A673 (cell line): ENCODE data around the gene CEP112. TPM values are rescaled to one million over a fixed set of nuclear protein-coding genes. Genes with fewer than 3 reads are reported as not detected.

Experiments used
- BruUV-seq: library from RNA; stranded (reverse); fragments of 400-500 nt; replicated peaks from 2 replicates; lab custom pipeline; 2021; lab: Mats Ljungman, UMichigan
- CTCF ChIA-PET: fragments of 300-600 bp; sonication (Branson Sonifier 250); formaldehyde crosslinking; loops from one replicate; lab custom pipeline; 2022; ENCODE audit warnings: antibody characterized with exemption; lab: Charles Lee
- POLR2A ChIA-PET: fragments of 300-600 bp; sonication (Branson Sonifier 250); formaldehyde crosslinking; loops from one replicate; lab custom pipeline; 2022; ENCODE audit warnings: antibody characterized with exemption; ENCODE audit not compliant: low non-redundant PET; lab: Charles Lee
- DNase-seq: peaks from one replicate; pipeline ENCODE4 v3.0.0-alpha.2; 2015; ENCODE audit warnings: low spot score
- H3K27ac ChIP-seq: fragments of 200-600 bp; sonication (generic); 2 replicates; pipeline ENCODE4 v1.5.1; 2016; ENCODE audit warnings: mixed run types, low read depth, mild to moderate bottlenecking, mixed read lengths, antibody characterized with exemption, low read length; ENCODE audit not compliant: poor library complexity, severe bottlenecking
- H3K27me3 ChIP-seq: fragments of 200-600 bp; sonication (generic); replicated peaks from 2 replicates; pipeline ENCODE4 v1.6.1; 2017; ENCODE audit warnings: mixed run types, low read depth, mild to moderate bottlenecking, mixed read lengths, antibody characterized with exemption, low read length; ENCODE audit not compliant: insufficient read depth, poor library complexity
- H3K36me3 ChIP-seq: fragments of 200-600 bp; sonication (generic); 2 replicates; pipeline ENCODE4 v1.6.1; 2016; ENCODE audit warnings: mixed run types, mild to moderate bottlenecking, mixed read lengths, antibody characterized with exemption, low read length; ENCODE audit not compliant: insufficient read depth, poor library complexity, severe bottlenecking
- H3K4me1 ChIP-seq: fragments of 200-600 bp; sonication (generic); 2 replicates; pipeline ENCODE4 v1.6.1; 2017; ENCODE audit warnings: mixed run types, mild to moderate bottlenecking, mixed read lengths, antibody characterized with exemption, low read length; ENCODE audit not compliant: insufficient read depth, poor library complexity, severe bottlenecking
- H3K4me3 ChIP-seq: fragments of 200-600 bp; sonication (generic); 2 replicates; pipeline ENCODE4 v1.5.1; 2016; ENCODE audit warnings: low read depth, mixed run types, mild to moderate bottlenecking, mixed read lengths, low read length; ENCODE audit not compliant: poor library complexity, severe bottlenecking
- H3K9me3 ChIP-seq: fragments of 200-600 bp; sonication (generic); 2 replicates; pipeline ENCODE4 v1.6.1; 2016; ENCODE audit warnings: mixed run types, low read depth, mild to moderate bottlenecking, mixed read lengths, antibody characterized with exemption, low read length; ENCODE audit not compliant: poor library complexity, severe bottlenecking
- CTCF ChIP-seq: fragments of 300-800, 200-600 bp; sonication (generic); conservative IDR thresholded peaks from 2 replicates; pipeline ENCODE4 v1.5.1; 2017; ENCODE audit warnings: low read depth, mild to moderate bottlenecking, antibody characterized with exemption, low read length, moderate library complexity, mixed read lengths
- EZH2 ChIP-seq: fragments of 200-600 bp; sonication (generic); IDR thresholded peaks from 2 replicates; pipeline ENCODE4 v1.6.1; 2017; ENCODE audit warnings: borderline replicate concordance, low read depth, mild to moderate bottlenecking, mixed read lengths, antibody characterized with exemption, low read length; ENCODE audit not compliant: poor library complexity, severe bottlenecking
- intact Hi-C: fragments of 100-400 bp; cut with micrococcal nuclease; formaldehyde crosslinking; loops from one replicate; pipeline ENCODE4 v1.10.0; 2022; ENCODE audit not compliant: unreplicated experiment
- total RNA-seq: library from RNA; stranded (reverse); gene quantifications from 2 replicates; pipeline ENCODE4 v1.2.3, GENCODE V29; 2021

Gene CEP112
- total RNA-seq, 1 experiment from 2014 or later, result 27.2 TPM

DNA sequence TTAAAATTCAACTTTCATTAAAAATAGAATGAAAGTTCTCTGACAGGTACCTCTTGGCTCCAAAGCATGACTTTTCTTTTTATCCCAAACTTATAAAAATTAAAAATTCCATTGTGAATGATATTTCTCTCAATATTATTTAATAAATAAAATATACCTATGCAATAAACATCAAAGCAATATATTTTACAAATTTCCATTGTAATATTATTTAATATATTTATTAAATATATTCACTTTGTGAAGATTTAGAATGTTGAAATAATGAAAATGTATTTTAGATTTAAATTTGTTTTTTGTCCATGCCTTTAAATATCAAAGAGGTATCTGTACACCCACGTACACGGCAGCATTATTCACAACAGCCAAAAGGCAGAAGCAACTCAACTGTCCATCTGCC lies 147.8 kb downstream of the CEP112 start:
- BruUV-seq, result no TSS peak
- Histone ChIP-seq H3K9me3 (no peaks in the 10 kb centered on the region), H3K4me3 (no peak overlapping the region), H3K4me1 (no peaks in the 10 kb centered on the region), H3K27ac (no peak overlapping the region), H3K27me3 (no peaks in the 10 kb centered on the region), H3K36me3 (no peaks in the 10 kb centered on the region)
- no peak for TF ChIP-seq EZH2
- TF ChIP-seq CTCF, result no peak
- intact Hi-C loops, result no loop called here
- no peak for DNase-seq
- POLR2A ChIA-PET, result no interaction called here
- CTCF ChIA-PET, result no interaction called here

DNA sequence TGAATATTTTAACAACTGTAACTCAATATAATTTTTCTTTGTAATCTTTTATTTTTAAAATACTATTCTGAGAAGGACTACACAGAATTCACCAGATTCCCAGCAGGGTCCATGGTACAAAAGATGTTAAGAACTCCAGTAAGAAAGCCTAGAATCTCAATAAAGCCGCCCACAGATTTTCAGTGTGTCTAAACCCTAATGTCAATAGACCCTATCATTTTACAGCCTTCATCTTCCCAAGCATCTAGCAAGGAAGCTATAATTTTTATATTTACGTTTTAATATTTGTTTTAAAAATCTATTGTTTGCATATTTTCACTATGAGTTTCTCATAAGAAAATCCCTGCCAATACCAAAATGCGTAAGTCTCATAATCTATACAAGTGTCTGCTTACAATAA lies 148.5 kb downstream of the CEP112 start:
- Histone ChIP-seq H3K4me1 (no peaks in the 10 kb centered on the region), H3K27me3 (no peaks in the 10 kb centered on the region), H3K36me3 (no peaks in the 10 kb centered on the region), H3K4me3 (no peak overlapping the region), H3K9me3 (no peaks in the 10 kb centered on the region), H3K27ac (no peak overlapping the region)
- TF ChIP-seq EZH2 (no peak), CTCF (no peak)
- CTCF ChIA-PET, result no interaction called here
- POLR2A ChIA-PET, result no interaction called here
- intact Hi-C loops, result no loop called here
- no peak for DNase-seq
- BruUV-seq, result no TSS peak

DNA sequence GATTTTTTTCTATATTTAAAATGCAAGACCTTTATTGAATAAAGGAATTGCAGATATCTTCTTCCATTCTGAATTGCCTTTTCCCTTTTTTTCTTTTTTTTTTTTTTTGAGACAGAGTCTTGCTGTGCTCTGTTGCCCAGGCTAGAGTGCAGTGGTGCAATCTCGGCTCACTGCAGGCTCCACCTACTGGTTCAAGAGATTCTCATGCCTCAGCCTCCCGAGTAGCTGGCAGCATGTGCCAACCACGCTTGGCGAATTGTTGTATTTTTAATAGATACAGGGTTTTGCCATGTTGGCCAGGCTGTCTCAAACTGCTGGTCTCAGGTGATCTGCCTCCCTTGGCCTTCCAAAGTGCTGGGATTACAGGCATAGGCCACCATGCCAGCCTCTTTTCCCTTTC lies 151.5 kb downstream of the CEP112 start:
- Histone ChIP-seq H3K27ac (no peak overlapping the region), H3K4me1 (no peaks in the 10 kb centered on the region), H3K36me3 (no peaks in the 10 kb centered on the region), H3K9me3 (no peaks in the 10 kb centered on the region), H3K27me3 (no peaks in the 10 kb centered on the region), H3K4me3 (no peak overlapping the region)
- no TSS peak for BruUV-seq
- ChIA-PET CTCF (no interaction called here), POLR2A (no interaction called here)
- intact Hi-C loops, result no loop called here
- peak; percentile 12 for DNase-seq
- TF ChIP-seq EZH2 (no peak), CTCF (peak; percentile 37)
